BE2C (cell line): ENCODE measurements around the gene LCT.

ENCODE experiments used
- DNase-seq: peaks from one replicate; pipeline ENCODE4 v3.0.0-alpha.2; 2020
- H3K27me3 ChIP-seq: fragments of 250-450 bp; sonication (Bioruptor Pico); 2 replicates; pipeline ENCODE4 v1.5.1; 2020; ENCODE audit warnings: mild to moderate bottlenecking
- H3K36me3 ChIP-seq: fragments of 250-450 bp; sonication (Bioruptor Pico); 2 replicates; pipeline ENCODE4 v1.5.1; 2020; ENCODE audit warnings: mild to moderate bottlenecking
- H3K4me1 ChIP-seq: fragments of 250-450 bp; sonication (Bioruptor Pico); 2 replicates; pipeline ENCODE4 v1.5.1; 2020
- H3K4me3 ChIP-seq: 2 replicates; pipeline ENCODE4 v1.5.1; 2011; ENCODE audit warnings: low read depth, low read length
- H3K9me3 ChIP-seq: fragments of 250-450 bp; sonication (Bioruptor Pico); 2 replicates; pipeline ENCODE4 v1.5.1; 2020
- CTCF ChIP-seq: IDR thresholded peaks from 2 replicates; pipeline ENCODE4 v1.5.1; 2012; ENCODE audit warnings: mild to moderate bottlenecking, low read depth, low read length

The LCT gene

GRCh38 chr2:135826544-135826943, 10.4 kb downstream of the LCT start:
- TF ChIP-seq CTCF, result no peak
- no peaks in the 10 kb centered on the region for H3K4me1 ChIP-seq
- no peak for DNase-seq
- no peaks in the 10 kb centered on the region for H3K9me3 ChIP-seq
- H3K4me3 ChIP-seq, result no peak overlapping the region
- no peaks in the 10 kb centered on the region for H3K36me3 ChIP-seq
- no peaks in the 10 kb centered on the region for H3K27me3 ChIP-seq

- no peaks in the 10 kb centered on the region for H3K9me3 ChIP-seq
- TF ChIP-seq CTCF, result no peak
- no peaks in the 10 kb centered on the region for H3K4me1 ChIP-seq
- no peaks in the 10 kb centered on the region for H3K36me3 ChIP-seq
- H3K27me3 ChIP-seq, result no peaks in the 10 kb centered on the region
- DNase-seq, result no peak
- H3K4me3 ChIP-seq, result no peak overlapping the region
These were observed 11.3 kb downstream of the LCT start for GRCh38 chr2:135825550-135826176.

GRCh38 chr2:135825131-135825530, 11.9 kb downstream of the LCT start:
- H3K4me3 ChIP-seq, result no peak overlapping the region
- no peak for DNase-seq
- no peaks in the 10 kb centered on the region for H3K36me3 ChIP-seq
- H3K9me3 ChIP-seq, result no peaks in the 10 kb centered on the region
- no peaks in the 10 kb centered on the region for H3K4me1 ChIP-seq
- no peaks in the 10 kb centered on the region for H3K27me3 ChIP-seq
- TF ChIP-seq CTCF, result no peak

- TF ChIP-seq CTCF, result no peak
- H3K9me3 ChIP-seq, result no peaks in the 10 kb centered on the region
- H3K36me3 ChIP-seq, result no peaks in the 10 kb centered on the region
- no peak for DNase-seq
- no peaks in the 10 kb centered on the region for H3K4me1 ChIP-seq
- no peak overlapping the region for H3K4me3 ChIP-seq
- no peaks in the 10 kb centered on the region for H3K27me3 ChIP-seq
These were observed 14.1 kb downstream of the LCT start for GRCh38 chr2:135822855-135823254.

GRCh38 chr2:135821190-135821589, 15.8 kb downstream of the LCT start:
- Histone ChIP-seq H3K4me1 (no peaks in the 10 kb centered on the region), H3K9me3 (no peaks in the 10 kb centered on the region), H3K27me3 (no peaks in the 10 kb centered on the region), H3K36me3 (no peaks in the 10 kb centered on the region), H3K4me3 (no peak overlapping the region)
- TF ChIP-seq CTCF, result no peak
- DNase-seq, result no peak

- Histone ChIP-seq H3K27me3 (no peaks in the 10 kb centered on the region), H3K4me3 (no peak overlapping the region), H3K36me3 (no peaks in the 10 kb centered on the region), H3K4me1 (no peaks in the 10 kb centered on the region), H3K9me3 (no peaks in the 10 kb centered on the region)
- no peak for TF ChIP-seq CTCF
- DNase-seq, result no peak
These were observed 16.9 kb downstream of the LCT start for GRCh38 chr2:135820003-135820618.
